Measurements from ENCODE around the gene ADGRG1. TPM values are rescaled to one million over a fixed set of nuclear protein-coding genes. Genes with fewer than 3 reads are reported as not detected.

Gene ADGRG1
- total RNA-seq, 1 experiment from 2014 or later, result 1.3 TPM

DNA sequence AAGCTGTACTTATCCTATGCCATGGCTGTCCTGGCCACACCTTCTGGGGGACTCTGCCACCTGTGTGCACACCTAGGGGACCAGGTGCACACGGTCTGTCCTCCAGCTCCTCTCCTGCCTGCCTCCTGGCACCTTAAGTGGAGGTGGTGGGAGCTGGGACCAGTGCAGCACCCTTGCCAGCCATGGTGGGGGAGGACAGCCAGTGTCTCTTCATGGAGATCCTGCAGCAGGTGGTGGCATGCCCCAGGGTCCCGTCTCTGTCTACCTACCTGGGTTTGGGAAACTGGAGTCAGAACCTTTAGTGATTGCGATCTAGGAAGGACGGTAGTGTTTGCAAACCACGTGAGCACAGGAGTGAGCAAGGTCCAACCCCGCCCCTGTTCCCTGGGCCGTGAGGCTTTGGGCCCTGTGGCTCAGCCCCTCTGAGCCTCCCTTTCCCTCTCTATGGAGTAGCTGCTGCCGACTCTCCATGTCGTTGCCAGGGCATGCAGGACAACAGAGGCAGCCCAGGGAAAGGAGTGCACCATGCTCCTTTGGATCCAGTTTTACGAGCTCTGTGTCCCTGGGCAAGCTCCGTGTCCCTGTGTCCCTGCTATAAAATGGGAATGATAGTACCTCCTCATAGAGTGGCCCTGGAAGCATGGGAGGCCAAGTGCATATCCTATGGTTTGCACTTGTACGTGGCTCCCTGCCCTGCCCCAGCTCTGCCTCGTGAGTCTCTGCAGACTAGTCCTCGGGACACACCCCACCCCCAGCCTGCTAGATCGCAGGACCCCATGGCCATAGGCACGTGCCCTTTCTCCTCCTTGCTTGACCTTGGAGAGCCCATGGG is 7.1 kb downstream of the ADGRG1 start:
- no peak for DNase-seq (ENCODE audit: low spot score)

DNA sequence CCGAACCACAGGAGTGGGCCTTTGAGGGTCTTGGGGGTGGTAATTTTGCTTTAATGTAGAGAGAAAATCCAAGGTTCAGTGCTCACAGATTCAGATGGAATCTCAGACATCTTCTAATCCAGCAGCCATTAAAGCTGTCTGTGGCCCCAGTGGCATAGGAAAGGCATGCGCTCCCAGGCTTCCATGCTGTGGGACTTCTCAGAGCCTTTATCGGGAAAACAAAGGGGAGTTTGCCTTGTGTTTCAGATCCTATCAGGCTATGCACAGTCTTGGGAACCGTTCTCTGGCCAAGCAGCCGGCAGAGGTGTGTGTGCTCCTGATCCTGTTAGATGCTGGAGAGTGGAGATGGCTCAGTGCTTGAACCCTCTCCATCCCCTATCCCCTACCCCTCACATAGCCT is 7.8 kb downstream of the ADGRG1 start:
- no peak for DNase-seq (ENCODE audit: low spot score)

DNA sequence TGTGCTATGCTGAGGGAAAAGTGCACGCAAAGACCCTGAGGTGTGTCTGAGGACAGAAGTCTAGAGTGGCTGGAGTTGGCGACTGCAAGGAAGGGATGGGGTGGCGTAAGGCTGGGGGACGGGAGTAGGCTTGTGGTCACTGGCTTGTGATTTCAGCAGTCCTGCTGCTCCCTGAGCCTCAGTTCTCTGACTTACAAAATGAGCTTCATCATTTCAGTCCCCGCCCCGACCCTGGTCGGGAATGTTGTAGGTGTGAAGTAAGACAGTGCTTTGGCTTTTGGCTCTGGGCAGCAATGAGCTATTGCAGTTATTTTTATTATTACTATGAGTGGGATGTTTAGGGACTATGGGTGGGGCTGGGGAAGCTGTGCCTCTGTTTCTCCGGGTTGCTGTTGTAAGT is 8.6 kb downstream of the ADGRG1 start:
- DNase-seq (ENCODE audit: low spot score), result no peak

DNA sequence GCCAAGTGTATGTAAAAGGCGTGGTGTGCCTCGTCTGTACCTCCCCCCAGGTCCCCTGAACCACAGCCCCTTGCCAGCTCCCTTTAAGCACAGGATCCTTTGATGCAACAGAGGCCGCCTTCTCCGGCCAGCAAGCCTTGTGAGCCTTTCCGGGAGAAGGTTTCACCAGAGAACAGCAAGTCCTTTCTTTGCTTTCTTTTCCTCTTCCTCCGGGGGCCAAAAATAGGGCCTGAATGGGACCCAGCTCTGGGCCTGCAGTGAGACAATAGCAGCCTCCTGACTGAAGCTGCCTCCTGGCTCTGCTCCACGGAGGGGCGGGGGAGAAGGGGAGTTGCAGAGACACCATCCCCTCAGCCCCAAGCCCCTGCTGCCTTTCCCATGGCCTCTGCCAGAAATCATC is 9.0 kb downstream of the ADGRG1 start:
- no peak for DNase-seq (ENCODE audit: low spot score)

DNA sequence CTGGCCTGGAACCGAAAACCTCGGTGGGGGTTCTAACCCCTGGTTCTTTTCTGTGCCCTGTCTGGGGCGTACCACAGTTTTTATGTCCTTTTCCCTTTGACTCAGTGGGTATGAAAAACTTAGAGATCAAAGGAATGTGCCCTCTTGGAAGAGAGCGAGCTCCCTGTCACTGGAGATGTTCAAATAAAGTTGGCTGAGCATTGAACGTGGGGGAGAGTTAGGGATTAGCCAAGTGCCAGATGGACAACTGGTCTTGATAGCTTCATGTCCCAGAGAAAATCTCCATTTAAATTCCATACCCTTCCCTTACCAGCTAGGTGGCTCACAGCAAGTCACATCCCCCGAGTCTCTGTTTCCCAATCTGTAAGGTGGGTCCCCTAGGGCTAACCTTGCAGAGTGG is 9.5 kb downstream of the ADGRG1 start:
- no peak for DNase-seq (ENCODE audit: low spot score)

DNA sequence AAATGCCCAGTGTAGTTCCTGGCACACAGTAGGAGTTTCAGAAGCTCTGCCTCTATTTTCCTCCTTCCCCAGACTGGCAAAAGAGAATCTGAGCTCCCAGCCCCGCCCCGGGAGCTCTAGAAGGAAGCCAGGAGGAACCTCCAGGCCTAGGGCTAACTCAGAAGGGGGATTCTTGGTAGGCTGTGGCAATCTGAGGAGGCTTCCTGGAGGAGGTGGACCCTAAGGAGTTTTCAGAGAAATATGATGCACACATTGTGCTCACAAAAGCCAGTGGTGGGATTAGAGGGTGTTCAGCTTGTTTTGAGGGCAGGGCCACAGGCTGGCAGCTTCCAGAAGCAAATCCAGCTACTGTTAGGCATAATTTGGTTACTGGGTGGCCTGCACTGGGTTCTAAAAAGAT is 10.0 kb downstream of the ADGRG1 start:
- DNase-seq (ENCODE audit: low spot score), result no peak

DNA sequence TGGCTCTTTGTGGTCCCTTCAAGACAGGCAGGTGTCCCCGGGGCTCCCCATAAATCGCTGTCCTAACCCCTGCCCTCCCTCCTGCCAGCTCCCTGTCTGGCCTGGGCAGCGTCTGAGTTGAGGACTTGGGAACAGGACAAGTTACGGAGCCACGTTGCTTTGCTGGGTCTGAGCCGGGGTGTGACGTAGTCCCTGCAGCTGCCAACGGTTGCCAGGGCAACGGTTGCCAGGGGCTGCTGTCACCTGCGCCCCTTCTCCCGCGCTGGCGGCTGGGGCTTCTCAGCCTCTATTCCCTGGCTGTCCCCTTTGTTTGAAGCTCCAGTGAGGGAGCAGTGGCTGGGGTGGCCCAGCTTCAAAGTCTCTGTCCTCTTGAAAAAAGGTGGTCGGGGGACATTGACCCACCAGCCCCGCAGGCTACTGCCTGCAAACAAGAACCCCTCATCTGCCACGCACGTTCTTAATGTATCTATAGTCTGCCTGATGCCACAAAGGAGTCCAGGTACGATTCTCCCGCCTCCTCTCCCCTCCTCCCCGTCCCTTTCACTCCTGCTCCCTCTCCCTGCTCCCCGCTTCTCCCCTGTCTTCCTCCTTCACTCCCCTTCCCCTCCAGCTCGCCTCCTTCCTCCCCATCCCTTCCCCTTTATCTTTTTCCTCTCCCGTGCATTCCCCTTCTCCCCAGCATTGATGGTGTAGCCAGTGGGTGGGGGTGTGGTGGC is 10.9 kb downstream of the ADGRG1 start:
- no peak for DNase-seq (ENCODE audit: low spot score)

DNA sequence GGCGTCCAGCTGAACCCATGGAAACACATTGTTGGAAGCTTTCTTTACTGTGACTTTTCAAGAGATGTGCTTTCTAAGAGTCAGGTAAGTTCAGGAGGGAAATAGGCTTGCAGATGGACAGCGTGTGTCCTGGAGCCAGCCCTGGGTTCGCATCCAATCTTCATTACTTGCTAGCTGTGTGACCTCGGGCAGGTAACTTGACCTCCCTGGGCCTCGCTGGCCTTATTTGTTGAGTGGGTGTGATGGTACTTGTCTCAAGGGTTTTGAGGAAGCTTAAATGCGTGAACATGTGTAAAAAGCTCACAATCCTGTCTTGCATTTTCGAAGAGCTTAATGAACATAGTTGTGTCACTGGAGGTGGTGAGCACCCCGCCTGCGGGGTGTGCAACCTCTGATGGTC is 11.8 kb downstream of the ADGRG1 start:
- DNase-seq (ENCODE audit: low spot score), result no peak

DNA sequence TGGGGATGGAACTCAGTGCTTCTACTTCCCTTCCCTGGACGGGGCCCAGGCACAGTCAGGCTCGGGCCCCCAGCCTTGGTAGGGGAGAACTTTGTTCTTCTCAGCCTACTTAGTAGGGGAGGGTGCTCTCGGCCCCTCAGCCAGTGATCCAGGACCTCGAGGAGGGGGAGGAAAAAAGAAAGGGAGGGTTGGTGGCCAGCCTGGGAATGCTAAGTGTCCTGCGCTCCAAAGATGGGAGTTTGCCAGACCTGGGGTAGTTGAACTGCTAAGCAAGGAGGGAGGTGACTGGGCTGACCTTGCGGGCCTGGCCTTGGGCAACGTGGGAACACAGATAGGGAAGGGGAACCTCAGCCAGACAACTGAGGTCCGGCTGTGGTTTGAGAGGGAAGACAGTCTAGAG is 12.2 kb downstream of the ADGRG1 start:
- DNase-seq (ENCODE audit: low spot score), result no peak

DNA sequence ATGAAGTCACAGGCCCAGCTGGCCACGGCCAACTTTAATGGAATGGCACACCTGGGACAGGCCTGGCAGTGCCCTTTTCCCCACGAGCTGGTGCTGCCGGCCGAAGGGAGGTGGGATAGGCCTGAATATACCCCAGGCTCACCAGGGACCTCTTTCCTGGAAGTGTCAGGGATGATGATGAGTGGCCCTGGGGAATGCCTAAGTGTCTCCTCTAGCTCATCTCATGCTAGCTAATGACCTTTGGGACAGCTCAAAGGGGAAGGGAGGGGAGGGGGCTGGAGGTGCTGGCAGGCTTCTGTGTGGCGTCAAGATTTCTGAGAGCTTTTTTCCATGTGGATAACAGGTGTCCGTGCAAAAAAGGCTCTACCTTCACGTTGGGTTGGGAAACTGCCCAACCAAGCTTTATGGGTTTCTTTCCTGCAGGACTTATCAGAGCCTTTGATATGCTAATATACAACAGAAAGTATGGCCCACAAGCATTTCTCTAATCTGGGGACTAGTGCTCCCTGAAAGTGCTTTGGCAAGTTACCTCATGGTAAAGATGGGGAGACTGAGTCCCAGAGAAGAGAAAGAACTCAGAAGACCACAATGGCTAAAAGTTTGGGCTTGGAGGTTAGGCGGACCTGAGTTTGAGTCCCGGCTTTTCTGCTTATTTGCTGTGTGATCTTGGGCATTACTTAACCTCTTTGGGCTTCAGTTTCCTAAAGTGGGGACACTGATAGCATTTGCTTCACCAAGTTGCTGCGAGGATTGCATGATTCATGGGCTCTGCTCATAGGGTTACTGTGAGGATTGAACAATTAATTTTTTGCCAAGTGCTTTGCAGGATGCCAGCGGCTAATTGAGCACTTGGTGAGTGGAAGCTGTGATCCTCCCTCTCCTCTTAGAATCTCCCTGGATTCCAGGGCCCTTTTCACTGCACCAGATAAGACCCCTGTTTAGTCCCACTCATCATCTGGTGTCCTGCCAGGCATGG is 14.0 kb downstream of the ADGRG1 start:
- DNase-seq (ENCODE audit: low spot score), result no peak

DNA sequence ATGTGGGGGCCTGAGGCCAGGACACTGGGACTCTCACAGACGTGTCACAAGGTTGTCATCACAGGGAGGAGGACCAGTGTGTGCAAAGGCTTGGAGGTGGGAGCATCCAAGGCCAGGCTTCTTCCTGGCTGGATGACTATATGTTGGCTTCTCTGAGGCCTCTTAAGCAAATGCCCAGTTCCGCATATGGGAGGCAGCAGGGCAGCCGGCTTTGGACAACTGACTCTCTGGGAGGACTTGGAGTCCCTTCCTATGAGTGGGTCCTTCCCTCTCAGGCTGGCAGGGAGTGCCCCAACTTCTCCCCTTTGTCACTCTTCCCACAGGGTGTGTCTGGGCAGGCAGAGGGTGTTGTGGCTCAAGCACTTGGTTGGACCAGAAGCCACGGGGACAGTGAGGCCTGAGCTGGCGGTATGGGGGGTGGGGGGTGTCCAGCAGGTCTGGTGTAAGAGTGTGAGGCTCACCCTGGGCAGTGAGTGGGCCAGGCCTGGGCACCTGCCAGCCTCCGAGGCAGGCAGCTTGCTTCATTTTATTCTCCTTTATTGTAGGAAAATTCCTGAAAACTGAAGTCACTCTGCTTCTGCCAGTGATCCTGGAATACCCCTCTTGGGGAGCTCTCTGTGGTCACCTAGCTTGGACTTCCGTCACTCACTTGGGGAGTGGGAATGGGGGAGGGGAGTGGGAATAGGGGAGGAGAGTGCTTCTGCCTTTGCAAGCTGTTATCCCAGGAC is 14.9 kb downstream of the ADGRG1 start:
- no peak for DNase-seq (ENCODE audit: low spot score)

DNA sequence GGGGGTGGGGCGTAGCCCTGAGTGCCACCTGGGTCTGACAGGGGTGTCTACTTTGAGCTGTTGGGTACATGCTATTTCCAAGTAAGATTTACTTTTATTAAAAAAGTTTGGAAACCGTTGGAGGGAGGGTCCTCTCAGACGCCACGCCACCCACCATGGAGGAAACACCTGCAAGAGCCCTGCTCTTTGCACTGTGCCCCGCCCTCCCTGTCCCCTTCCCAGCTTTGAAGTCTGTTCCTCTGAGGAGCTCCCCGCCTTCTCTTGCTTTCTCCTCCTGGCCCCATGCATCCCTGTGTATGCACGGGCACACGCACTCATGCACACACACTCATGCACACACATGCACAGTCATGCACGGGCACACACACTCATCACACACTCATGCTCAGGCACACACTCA is 15.5 kb downstream of the ADGRG1 start:
- no peak for DNase-seq (ENCODE audit: low spot score)

DNA sequence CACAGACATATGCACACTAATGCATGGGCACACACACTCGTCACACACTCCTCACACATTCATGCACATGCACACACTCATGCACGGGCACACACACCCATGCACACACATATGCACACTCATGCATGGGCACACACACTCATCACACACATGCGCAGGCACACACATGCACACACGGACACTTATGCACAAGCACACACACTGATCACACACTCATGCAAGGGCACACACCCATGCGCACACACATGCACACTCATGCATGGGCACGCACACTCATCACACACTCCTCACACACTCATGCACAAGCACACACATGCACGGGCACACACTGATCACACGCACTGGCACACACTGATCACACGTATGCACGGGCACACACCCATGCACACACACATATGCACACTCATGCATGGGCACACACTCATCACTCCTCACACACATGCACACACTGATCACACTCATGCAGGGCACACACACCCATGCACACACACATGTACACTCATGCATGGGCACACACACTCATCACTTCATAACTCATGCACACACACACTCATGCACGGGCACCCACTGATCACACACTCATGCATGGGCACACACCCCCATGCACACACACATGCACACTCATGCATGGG is 16.1 kb downstream of the ADGRG1 start:
- no peak for DNase-seq (ENCODE audit: low spot score)

DNA sequence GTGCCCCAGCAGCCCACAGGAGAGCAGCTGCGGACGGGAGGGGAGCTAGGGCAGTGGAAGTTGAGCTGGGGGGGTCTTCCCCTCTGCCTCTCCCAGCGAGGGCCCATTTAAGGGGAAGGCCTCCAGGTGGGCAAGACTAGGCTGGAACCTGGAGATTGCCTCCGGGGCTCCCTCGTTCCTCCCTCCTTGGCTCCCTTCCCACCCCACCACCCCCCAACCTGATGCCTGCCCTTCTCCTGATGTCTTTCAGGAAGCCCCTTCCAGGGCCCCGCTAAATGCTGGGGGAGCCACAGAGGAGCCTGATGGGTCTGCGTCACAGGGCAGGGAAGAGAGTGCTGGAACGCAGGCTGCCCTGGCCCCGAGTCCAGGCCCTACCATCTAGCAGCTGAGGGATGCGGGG is 16.7 kb downstream of the ADGRG1 start:
- DNase-seq (ENCODE audit: low spot score), result no peak

DNA sequence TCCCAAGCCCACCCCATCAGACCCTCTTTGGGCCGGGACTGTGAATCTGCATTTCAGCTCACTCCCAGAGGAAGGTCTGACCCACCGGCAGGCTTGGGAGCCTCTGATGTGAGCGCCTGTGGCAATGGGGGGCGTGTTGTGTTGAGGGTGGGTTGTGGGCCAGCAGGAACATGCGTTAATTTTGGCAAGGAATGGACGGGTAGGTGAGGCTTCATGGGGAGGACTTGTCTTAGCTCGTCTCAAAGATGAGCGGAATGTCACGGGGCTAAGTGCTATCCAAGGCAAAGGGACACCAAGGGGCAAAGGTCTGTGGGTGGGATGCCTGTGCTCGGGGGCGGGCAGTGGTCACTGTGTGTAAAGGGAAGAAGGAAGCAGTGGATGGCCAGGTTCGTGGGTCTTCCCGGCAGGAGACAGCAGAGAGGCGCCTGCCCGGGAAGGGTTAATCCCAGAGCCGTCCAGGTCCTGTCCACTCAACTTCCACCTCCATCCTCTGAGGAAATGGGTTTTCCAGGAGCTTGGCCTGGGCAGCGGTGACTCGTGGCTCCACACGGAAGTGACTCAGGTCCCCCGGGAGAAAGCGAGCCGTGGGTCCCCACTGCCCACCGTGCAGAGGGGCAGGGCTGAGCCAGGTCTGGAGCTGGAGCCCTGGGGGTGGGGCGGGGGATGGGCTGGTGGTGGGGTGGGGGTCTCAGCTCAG is 17.4 kb downstream of the ADGRG1 start:
- no peak for DNase-seq (ENCODE audit: low spot score)

DNA sequence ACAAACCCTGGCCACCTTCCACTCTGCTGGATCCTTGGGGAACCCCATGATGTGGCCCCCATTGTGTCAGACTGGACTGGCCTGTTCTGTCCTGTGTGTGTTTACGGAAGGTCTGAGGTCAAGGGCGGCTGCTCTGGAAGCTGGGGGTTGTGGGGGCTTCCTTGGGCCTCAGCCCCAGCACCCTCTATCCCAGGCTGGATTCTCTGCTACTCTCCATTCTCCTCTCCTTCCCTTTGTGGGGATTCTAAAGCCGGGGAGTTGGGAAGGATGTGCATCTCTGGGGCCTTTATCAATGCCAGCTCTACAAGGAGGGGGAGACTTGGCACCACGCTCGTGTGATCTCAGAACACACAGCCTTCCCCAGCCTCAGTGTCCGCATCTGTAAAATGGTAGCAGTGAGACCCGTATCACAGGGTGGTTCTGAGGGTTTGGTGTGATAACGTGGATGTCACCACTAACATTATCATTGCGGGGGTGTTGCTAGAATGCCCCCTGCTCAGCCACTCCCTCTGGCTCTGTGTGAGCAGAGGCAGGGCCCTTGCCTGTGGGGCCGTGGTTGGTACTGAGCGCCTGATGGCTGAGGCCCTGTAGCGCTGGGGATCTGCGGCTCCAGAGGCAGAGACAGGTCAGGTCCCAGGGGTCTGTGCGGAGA is 18.1 kb downstream of the ADGRG1 start:
- DNase-seq (ENCODE audit: low spot score), result no peak

DNA sequence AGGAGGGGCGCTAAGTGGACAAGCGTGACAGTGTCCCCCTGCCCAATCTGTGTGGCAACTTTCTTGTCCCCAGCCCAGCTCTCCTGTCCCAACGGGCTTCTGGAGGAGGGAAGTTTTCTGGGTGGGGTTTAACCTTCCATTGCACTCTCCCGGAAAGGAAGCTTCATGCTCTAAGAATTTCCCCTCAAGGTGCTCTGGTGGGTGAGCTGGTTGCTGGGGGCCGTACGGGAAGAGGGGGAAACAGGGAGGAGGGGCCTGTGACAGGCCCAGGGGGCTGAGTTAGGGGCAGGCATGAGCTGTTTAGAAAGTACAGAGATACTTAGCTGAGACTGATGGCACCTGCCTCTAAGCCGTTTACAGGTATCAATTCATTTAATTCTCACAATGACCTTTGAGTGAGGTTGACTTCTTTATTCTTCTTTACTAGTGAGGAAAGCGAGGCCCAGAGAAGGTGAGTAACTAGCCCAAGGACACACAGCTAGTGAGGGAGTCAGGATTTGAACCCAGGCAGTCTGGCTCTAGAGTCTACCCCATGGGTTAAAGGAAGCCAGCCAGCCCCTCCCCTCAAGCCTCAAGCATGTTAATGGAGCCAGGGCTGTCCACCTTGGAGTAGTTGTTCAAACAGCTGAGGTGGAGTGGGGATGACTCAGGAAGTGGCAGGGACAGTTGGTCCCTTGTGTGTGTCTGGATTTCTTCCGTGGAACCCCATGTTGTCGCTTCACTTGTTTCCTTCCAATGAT is 18.9 kb downstream of the ADGRG1 start:
- DNase-seq (ENCODE audit: low spot score), result no peak

DNA sequence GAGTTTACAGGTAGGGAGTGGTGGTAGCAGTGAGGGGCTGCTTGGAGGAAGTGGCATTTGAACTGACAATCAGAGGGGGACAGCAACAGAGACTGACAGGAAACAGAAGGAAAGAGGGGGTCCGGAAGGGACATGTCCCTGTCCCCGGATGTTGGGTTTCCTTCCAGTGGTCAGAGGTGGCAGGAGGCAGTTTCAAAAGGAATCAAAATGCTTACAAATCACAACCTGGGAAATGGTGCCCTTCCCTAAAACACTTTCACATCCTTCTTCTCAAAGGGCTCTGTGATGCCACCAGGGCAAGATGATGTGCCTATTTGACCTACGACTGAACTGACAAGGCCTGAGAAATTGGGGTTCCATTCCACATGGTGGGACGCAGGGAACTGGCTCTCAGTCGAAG is 19.7 kb downstream of the ADGRG1 start:
- DNase-seq (ENCODE audit: low spot score), result no peak
